NCI-H2227 (cell line): ENCODE measurements around the gene C17orf50.

Experiments used
- DNase-seq: peaks from one replicate; lab custom pipeline; 2025; ENCODE audit not compliant: unreplicated experiment; lab: John Stamatoyannopoulos, UW

The C17orf50 gene

GRCh38 chr17:35809855-35810461 lies 49.3 kb downstream of the C17orf50 start:
- no peak for DNase-seq

- DNase-seq = no peak
Measured at GRCh38 chr17:35811759-35812158, 51.1 kb downstream of the C17orf50 start.

- DNase-seq = no peak
Measured at GRCh38 chr17:35812456-35812855, 51.8 kb downstream of the C17orf50 start.
